HepG2 (cell line): ENCODE measurements around the gene FOXN3. TPM values are rescaled to one million over a fixed set of nuclear protein-coding genes. Genes with fewer than 3 reads are reported as not detected.

Experiments used
- ARNT2 ChIP-seq: sonication (generic); formaldehyde crosslinking; IDR thresholded peaks from 2 replicates; pipeline ENCODE4 v1.8.0; 2022; ENCODE audit warnings: mild to moderate bottlenecking, low read depth, missing genetic modification reagents, moderate library complexity
- ATF7 ChIP-seq, 2 experiments: fragments of 450-650 bp in 1 of 2; sonication (generic) in 1 of 2; formaldehyde crosslinking in 1 of 2; IDR thresholded peaks; 2 replicates each; pipeline versions ENCODE4 v1.4.0 to v1.6.1; 2016 to 2020; ENCODE audit warnings: antibody characterized with exemption in 1 of 2, mild to moderate bottlenecking in 1 of 2, missing genetic modification reagents in 1 of 2
- CBFB ChIP-seq: sonication (generic); formaldehyde crosslinking; IDR thresholded peaks from 2 replicates; pipeline ENCODE4 v1.4.0; 2020; ENCODE audit warnings: missing genetic modification reagents
- CENPT ChIP-seq: sonication (generic); formaldehyde crosslinking; IDR thresholded peaks from 2 replicates; pipeline ENCODE4 v1.8.0; 2022; ENCODE audit warnings: low read depth, mild to moderate bottlenecking, moderate library complexity, missing genetic modification reagents
- EED ChIP-seq: sonication (generic); formaldehyde crosslinking; IDR thresholded peaks from 2 replicates; pipeline ENCODE4 v1.5.0; 2020; ENCODE audit warnings: mild to moderate bottlenecking, missing genetic modification reagents
- JARID2 ChIP-seq: sonication (generic); formaldehyde crosslinking; IDR thresholded peaks from 2 replicates; pipeline ENCODE4 v1.8.1; 2023; ENCODE audit warnings: missing genetic modification reagents, inconsistent platforms; ENCODE audit not compliant: insufficient replicate concordance
- KMT2A ChIP-seq: sonication (generic); formaldehyde crosslinking; IDR thresholded peaks from 2 replicates; pipeline ENCODE4 v1.4.0; 2020; ENCODE audit warnings: missing genetic modification reagents
- MBNL3 ChIP-seq: fragments of 250-450 bp; sonication (Bioruptor Pico); conservative IDR thresholded peaks from 2 replicates; pipeline ENCODE4 v1.8.0; 2022; ENCODE audit warnings: mild to moderate bottlenecking, inconsistent platforms
- NFYB ChIP-seq: sonication (generic); formaldehyde crosslinking; IDR thresholded peaks from 2 replicates; pipeline ENCODE4 v1.4.0; 2020; ENCODE audit warnings: missing genetic modification reagents
- PHB2 ChIP-seq: fragments of 450-650 bp; IDR thresholded peaks from 2 replicates; pipeline ENCODE4 v1.6.1; 2018; ENCODE audit not compliant: partially characterized antibody
- PHF8 ChIP-seq: sonication (generic); formaldehyde crosslinking; IDR thresholded peaks from 2 replicates; pipeline ENCODE4 v1.5.0; 2020; ENCODE audit warnings: missing genetic modification reagents
- SNAPC2 ChIP-seq: sonication (generic); formaldehyde crosslinking; IDR thresholded peaks from 2 replicates; pipeline ENCODE4 v1.8.1; 2022; ENCODE audit warnings: mild to moderate bottlenecking, missing genetic modification reagents
- SNAPC4 ChIP-seq: sonication (generic); formaldehyde crosslinking; IDR thresholded peaks from 2 replicates; pipeline ENCODE4 v1.4.0; 2020; ENCODE audit warnings: mild to moderate bottlenecking, missing genetic modification reagents
- TERF1 ChIP-seq: sonication (generic); formaldehyde crosslinking; IDR thresholded peaks from 2 replicates; pipeline ENCODE4 v1.8.0; 2022; ENCODE audit warnings: mild to moderate bottlenecking, missing genetic modification reagents, moderate library complexity
- ZNF224 ChIP-seq: sonication (generic); formaldehyde crosslinking; IDR thresholded peaks from 2 replicates; pipeline ENCODE4 v1.5.0; 2020; ENCODE audit warnings: mild to moderate bottlenecking, missing genetic modification reagents
- ZNF512B ChIP-seq: sonication (generic); formaldehyde crosslinking; IDR thresholded peaks from 2 replicates; pipeline ENCODE4 v1.5.1; 2020; ENCODE audit warnings: missing genetic modification reagents, mild to moderate bottlenecking, borderline replicate concordance
- ZNF576 ChIP-seq: sonication (generic); formaldehyde crosslinking; IDR thresholded peaks from 2 replicates; pipeline ENCODE4 v1.4.0; 2020; ENCODE audit warnings: mild to moderate bottlenecking, missing genetic modification reagents
- ZNF614 ChIP-seq: IDR thresholded peaks from 2 replicates; pipeline ENCODE4 v1.6.1; 2018; ENCODE audit warnings: missing biosample characterization, missing genetic modification reagents, inconsistent platforms, borderline replicate concordance
- ZNF891 ChIP-seq: sonication (generic); formaldehyde crosslinking; IDR thresholded peaks from 2 replicates; pipeline ENCODE4 v1.5.0; 2020; ENCODE audit warnings: mild to moderate bottlenecking, missing genetic modification reagents
- polyA plus RNA-seq, 8 experiments: library from polyadenylated mRNA; depleted of rRNA in 3 of 8; stranded (reverse) in 7 of 8; unstranded in 1 of 8; fragments of >200 nt; fragmentation: Illumina TruSeq in 4 of 8; extraction: Trizol in 4 of 8; gene quantifications; 2 replicates each; pipeline versions ENCODE4 v1.2.1 to v1.2.3, GENCODE V29; 2011 to 2016; ENCODE audit warnings: low read depth in 4 of 8, missing spikeins in 1 of 8, mixed read lengths in 1 of 8; ENCODE audit not compliant: insufficient read depth in 1 of 8
- total RNA-seq, 5 experiments: library from RNA; depleted of rRNA; stranded (reverse); fragments of >200 nt; fragmentation: Illumina TruSeq; extraction: Trizol; gene quantifications; 2 replicates each; pipeline ENCODE4 v1.2.3, GENCODE V29; 2016; ENCODE audit warnings: low read depth in 1 of 5
- TF ChIP-seq, protein P1 (sequence below): sonication (generic); formaldehyde crosslinking; IDR thresholded peaks from 2 replicates; pipeline ENCODE4 v1.5.0; 2020; ENCODE audit warnings: missing genetic modification reagents, mild to moderate bottlenecking, borderline replicate concordance

The FOXN3 gene
- total and polyA plus RNA-seq, 2 of the 13 experiments (the other 11 are each of a cell fraction or from before 2014, with no cell fraction given), result 32.4 to 70.2 TPM

- no peak for TF ChIP-seq ZNF512B (CRISPR knock-in tag)
- TF ChIP-seq PHF8 (CRISPR knock-in tag), result peak; percentile 26; the same call in 1 of the 2 replicates
- TF ChIP-seq KMT2A (CRISPR knock-in tag), result peak; percentile 40; the same call in 1 of the 2 replicates
- TF ChIP-seq ZNF576 (CRISPR knock-in tag), result no peak
- TF ChIP-seq JARID2 (CRISPR knock-in tag), result no peak
- no peak for TF ChIP-seq ARNT2
- TF ChIP-seq CBFB (CRISPR knock-in tag), result no peak
- no peak for TF ChIP-seq SNAPC2 (CRISPR knock-in tag)
- no peak for TF ChIP-seq ZNF224 (CRISPR knock-in tag)
- TF ChIP-seq ZNF891 (CRISPR knock-in tag), result no peak
- no peak for TF ChIP-seq SNAPC4 (CRISPR knock-in tag)
- no peak for TF ChIP-seq NFYB
- no peak for TF ChIP-seq ATF7 (IDR thresholded peaks at IDR 0.05)
- no peak for TF ChIP-seq ATF7 (CRISPR knock-in tag; IDR thresholded peaks at IDR 0.05)
- no peak for TF ChIP-seq CENPT (CRISPR knock-in tag)
- TF ChIP-seq, protein P1, sequence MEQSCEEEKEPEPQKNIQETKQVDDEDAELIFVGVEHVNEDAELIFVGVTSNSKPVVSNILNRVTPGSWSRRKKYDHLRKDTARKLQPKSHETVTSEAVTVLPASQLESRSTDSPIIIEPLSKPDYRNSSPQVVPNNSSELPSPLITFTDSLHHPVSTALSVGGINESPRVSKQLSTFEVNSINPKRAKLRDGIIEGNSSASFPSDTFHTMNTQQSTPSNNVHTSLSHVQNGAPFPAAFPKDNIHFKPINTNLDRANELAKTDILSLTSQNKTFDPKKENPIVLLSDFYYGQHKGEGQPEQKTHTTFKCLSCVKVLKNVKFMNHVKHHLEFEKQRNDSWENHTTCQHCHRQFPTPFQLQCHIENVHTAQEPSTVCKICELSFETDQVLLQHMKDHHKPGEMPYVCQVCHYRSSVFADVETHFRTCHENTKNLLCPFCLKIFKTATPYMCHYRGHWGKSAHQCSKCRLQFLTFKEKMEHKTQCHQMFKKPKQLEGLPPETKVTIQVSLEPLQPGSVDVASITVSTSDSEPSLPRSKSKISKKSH, result no peak
- no peak for TF ChIP-seq TERF1 (CRISPR knock-in tag)
- TF ChIP-seq PHB2, result no peak
- TF ChIP-seq EED, result no peak
- TF ChIP-seq MBNL3 (CRISPR knock-in tag), result no peak
- TF ChIP-seq ZNF614 (CRISPR knock-in tag), result peak; percentile 54; the same call in 1 of the 2 replicates
Observed at GRCh38 chr14:89391123-89391522, 25.9 kb downstream of the FOXN3 start (continued).
